WTC11 (cell line): ENCODE data around the gene WWOX. TPM values are rescaled to one million over a fixed set of nuclear protein-coding genes. Genes with fewer than 3 reads are reported as not detected.

ENCODE experiments used
- ATAC-seq: fragments of 200-7000 bp; cut with Tn5 transposase; 2 replicates; pipeline ENCODE4 v1.10.0; 2021; ENCODE audit warnings: mild to moderate bottlenecking, moderate library complexity
- CTCF ChIA-PET: fragments of 300-600 bp; sonication (Branson Sonifier 250); formaldehyde crosslinking; loops from one replicate; lab custom pipeline; 2021; ENCODE audit warnings: antibody characterized with exemption; lab: Charles Lee
- POLR2A ChIA-PET: fragments of 350-600 bp; sonication (Branson Sonifier 250); formaldehyde crosslinking; loops from one replicate; lab custom pipeline; 2021; ENCODE audit warnings: antibody characterized with exemption; lab: Charles Lee
- DNase-seq: peaks from one replicate; pipeline ENCODE4 v3.0.0; 2021; ENCODE audit warnings: low spot score
- H3K27ac Mint-ChIP-seq: 2 replicates; pipeline ENCODE4 v1.8.0; 2021; ENCODE audit warnings: mixed read lengths
- H3K27me3 Mint-ChIP-seq: 2 replicates; pipeline ENCODE4 v1.8.0; 2021; ENCODE audit warnings: low read depth, mild to moderate bottlenecking, moderate library complexity, mixed read lengths
- H3K36me3 Mint-ChIP-seq: 2 replicates; pipeline ENCODE4 v1.8.0; 2021; ENCODE audit warnings: mixed read lengths
- H3K4me1 Mint-ChIP-seq: 2 replicates; pipeline ENCODE4 v1.8.0; 2022; ENCODE audit warnings: mixed read lengths
- H3K4me3 Mint-ChIP-seq: 2 replicates; pipeline ENCODE4 v1.8.0; 2021; ENCODE audit warnings: mild to moderate bottlenecking, moderate library complexity, mixed read lengths
- H3K9me3 Mint-ChIP-seq: 2 replicates; pipeline ENCODE4 v1.8.0; 2021; ENCODE audit warnings: mixed read lengths
- AFF4 ChIP-seq: sonication (generic); formaldehyde crosslinking; IDR thresholded peaks from 2 replicates; pipeline ENCODE4 v1.8.1; 2023; ENCODE audit warnings: mild to moderate bottlenecking, missing genetic modification reagents, borderline replicate concordance
- ATF1 ChIP-seq: sonication (generic); formaldehyde crosslinking; IDR thresholded peaks from 2 replicates; pipeline ENCODE4 v1.8.1; 2023; ENCODE audit warnings: mild to moderate bottlenecking, moderate library complexity, missing genetic modification reagents
- FOXP1 ChIP-seq: sonication (generic); formaldehyde crosslinking; IDR thresholded peaks from 2 replicates; pipeline ENCODE4 v1.8.0; 2022; ENCODE audit warnings: missing genetic modification reagents, mild to moderate bottlenecking, moderate library complexity, borderline replicate concordance
- GRHL2 ChIP-seq: fragments of 250-450 bp; sonication (Bioruptor Pico); IDR thresholded peaks from 2 replicates; pipeline ENCODE4 v1.8.0; 2022; ENCODE audit warnings: mild to moderate bottlenecking, moderate library complexity; ENCODE audit not compliant: insufficient replicate concordance, severe bottlenecking
- NFE2L1 ChIP-seq: sonication (generic); formaldehyde crosslinking; IDR thresholded peaks from 2 replicates; pipeline ENCODE4 v1.8.1; 2023; ENCODE audit warnings: missing genetic modification reagents
- OVOL2 ChIP-seq: fragments of 250-450 bp; sonication (Bioruptor Pico); IDR thresholded peaks from 2 replicates; pipeline ENCODE4 v1.9.0; 2021; ENCODE audit warnings: mild to moderate bottlenecking, borderline replicate concordance
- TEAD4 ChIP-seq: sonication (generic); formaldehyde crosslinking; IDR thresholded peaks from 2 replicates; pipeline ENCODE4 v1.8.0; 2022; ENCODE audit warnings: mild to moderate bottlenecking, missing genetic modification reagents
- ZNF423 ChIP-seq: fragments of 250-450 bp; sonication (Bioruptor Pico); IDR thresholded peaks from 2 replicates; pipeline ENCODE4 v2.1.2; 2022; ENCODE audit warnings: mild to moderate bottlenecking, moderate library complexity
- total RNA-seq: library from RNA; stranded (reverse); gene quantifications from 3 replicates; pipeline ENCODE4 v1.2.3, GENCODE V29; 2021
- TF ChIP-seq, protein P1 (sequence below): sonication (generic); formaldehyde crosslinking; IDR thresholded peaks from 2 replicates; pipeline ENCODE4 v1.8.1; 2022; ENCODE audit warnings: mild to moderate bottlenecking, missing genetic modification reagents, moderate library complexity, borderline replicate concordance

Gene WWOX
- total RNA-seq, 1 experiment from 2014 or later, result 15.7 TPM

- DNase-seq (no peak), ATAC-seq (no peak)
- H3K27ac Mint-ChIP-seq, result no peak overlapping the region
- H3K4me1 Mint-ChIP-seq, result peaks cover 17% of the 10 kb centered on the region
- TF ChIP-seq NFE2L1 (no peak), GRHL2 (CRISPR knock-in tag) (no peak), AFF4 (no peak), ATF1 (no peak), FOXP1 (CRISPR knock-in tag) (no peak)
- TF ChIP-seq, protein P1, sequence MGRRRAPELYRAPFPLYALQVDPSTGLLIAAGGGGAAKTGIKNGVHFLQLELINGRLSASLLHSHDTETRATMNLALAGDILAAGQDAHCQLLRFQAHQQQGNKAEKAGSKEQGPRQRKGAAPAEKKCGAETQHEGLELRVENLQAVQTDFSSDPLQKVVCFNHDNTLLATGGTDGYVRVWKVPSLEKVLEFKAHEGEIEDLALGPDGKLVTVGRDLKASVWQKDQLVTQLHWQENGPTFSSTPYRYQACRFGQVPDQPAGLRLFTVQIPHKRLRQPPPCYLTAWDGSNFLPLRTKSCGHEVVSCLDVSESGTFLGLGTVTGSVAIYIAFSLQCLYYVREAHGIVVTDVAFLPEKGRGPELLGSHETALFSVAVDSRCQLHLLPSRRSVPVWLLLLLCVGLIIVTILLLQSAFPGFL (CRISPR knock-in tag), result no peak
- H3K9me3 Mint-ChIP-seq, result peaks cover 5% of the 10 kb centered on the region; the same call in 1 of the 2 replicates
- H3K4me3 Mint-ChIP-seq, result no peak overlapping the region
- H3K36me3 Mint-ChIP-seq, result no peaks in the 10 kb centered on the region
- CTCF ChIA-PET, result no interaction called here
- POLR2A ChIA-PET, result no interaction called here
- no peaks in the 10 kb centered on the region; the same call in 1 of the 2 replicates for H3K27me3 Mint-ChIP-seq
Measured at GRCh38 chr16:78871241-78871640, 771.8 kb downstream of the WWOX start.

- Mint-ChIP-seq H3K27me3 (no peaks in the 10 kb centered on the region), H3K9me3 (no peaks in the 10 kb centered on the region), H3K4me3 (no peak overlapping the region), H3K36me3 (no peaks in the 10 kb centered on the region), H3K27ac (no peak overlapping the region), H3K4me1 (peaks cover 40% of the 10 kb centered on the region)
- ATAC-seq, result no peak
- ChIA-PET CTCF (interaction anchor here (1.5 kb wide), 1 partner anchor 11 kb away, joined by 5 read pairs; no protein-coding TSS in a partner anchor), POLR2A (no interaction called here)
- no peak for DNase-seq
- no peak for TF ChIP-seq NFE2L1
Measured at GRCh38 chr16:78876671-78877070, 777.2 kb downstream of the WWOX start.

- H3K36me3 Mint-ChIP-seq, result no peaks in the 10 kb centered on the region
- CTCF ChIA-PET, result interaction anchor here (0.6 to 1.5 kb wide), 2 partner anchors 11 to 176 kb away, joined by 4 to 5 read pairs; no protein-coding TSS in a partner anchor
- DNase-seq, result no peak
Measured at GRCh38 chr16:78877114-78877655, 777.7 kb downstream of the WWOX start.

More at GRCh38 chr16:78877114-78877655, 777.7 kb downstream of the WWOX start:
- Mint-ChIP-seq H3K27ac (peak overlapping the region; percentile 3; the same call in 1 of the 2 replicates), H3K4me1 (peaks cover 42% of the 10 kb centered on the region), H3K4me3 (peak overlapping the region; percentile 31; the same call in 1 of the 2 replicates), H3K27me3 (no peaks in the 10 kb centered on the region), H3K9me3 (no peaks in the 10 kb centered on the region)
- TF ChIP-seq TEAD4 (CRISPR knock-in tag), result no peak
- TF ChIP-seq AFF4, result no peak
- TF ChIP-seq OVOL2 (CRISPR knock-in tag), result no peak
- TF ChIP-seq ZNF423, result peak; percentile 41
- POLR2A ChIA-PET, result no interaction called here
- peak; percentile 44; the same call in 1 of the 2 replicates for ATAC-seq
